H54 (cell line): ENCODE measurements around the gene NVL.

ENCODE experiments used
- DNase-seq: peaks from one replicate; pipeline ENCODE4 v3.0.0; 2011; ENCODE audit warnings: low spot score, mixed read lengths; ENCODE audit not compliant: insufficient read length
- FAIRE-seq: peaks from 3 replicates; lab custom pipeline; 2011; peaks lifted over from hg19 to GRCh38; lab: Jason Lieb, UNC
- POLR2A ChIP-seq: IDR thresholded peaks from 2 replicates; pipeline ENCODE4 v1.6.1; 2011; ENCODE audit warnings: low read depth, mild to moderate bottlenecking, low read length

The NVL gene

DNA sequence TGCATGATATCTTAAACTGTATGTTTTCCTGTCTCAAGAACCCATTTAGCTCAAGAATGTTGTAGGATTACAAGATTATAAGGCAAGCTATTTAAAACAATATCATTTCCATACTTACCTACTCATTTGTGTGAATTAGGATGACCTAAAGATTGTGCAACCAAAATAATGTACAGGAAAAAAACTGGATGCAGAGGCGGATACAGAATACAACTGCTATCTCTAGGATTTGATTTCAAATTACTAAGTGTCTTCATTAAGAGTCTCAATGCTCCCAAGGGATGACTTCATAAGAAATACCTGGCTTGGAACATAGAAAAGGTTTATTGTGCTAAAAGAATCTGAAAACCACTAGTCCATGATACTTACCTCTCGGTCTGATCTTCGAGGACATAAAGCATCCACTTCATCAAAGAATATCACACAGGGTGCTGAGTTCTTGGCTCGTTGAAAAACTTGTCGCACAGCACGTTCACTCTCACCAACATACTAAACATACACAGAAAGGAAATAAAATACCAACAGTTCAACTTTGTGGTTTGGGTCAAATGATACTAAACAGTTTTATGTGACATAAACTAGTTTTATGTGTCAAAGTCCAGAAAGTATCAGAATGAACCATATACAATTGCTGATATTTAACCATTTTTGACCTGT is 54.9 kb downstream of the NVL start:
- DNase-seq: no peak
- FAIRE-seq: peak; percentile 84
- no peak for TF ChIP-seq POLR2A

DNA sequence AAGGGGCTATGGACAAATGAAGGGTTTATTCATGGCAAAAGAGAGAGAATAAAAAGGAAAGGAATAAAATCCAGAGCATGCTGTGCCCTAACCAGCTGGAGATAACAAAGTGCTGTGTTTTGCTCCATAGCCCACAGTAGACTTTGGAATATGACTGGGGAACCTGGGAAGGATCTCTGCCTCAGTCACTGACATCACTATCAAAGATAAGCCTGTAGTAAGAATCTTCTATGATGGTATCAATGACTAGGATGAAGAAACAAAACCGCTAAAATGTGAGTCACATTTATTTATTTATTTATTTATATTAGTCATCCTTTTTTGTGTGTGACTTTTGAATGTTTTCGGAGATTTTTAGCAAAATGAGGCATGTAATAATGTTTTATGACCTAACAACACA is 56.3 kb downstream of the NVL start:
- TF ChIP-seq POLR2A: no peak
- FAIRE-seq: no peak
- peak; percentile 12 for DNase-seq

DNA sequence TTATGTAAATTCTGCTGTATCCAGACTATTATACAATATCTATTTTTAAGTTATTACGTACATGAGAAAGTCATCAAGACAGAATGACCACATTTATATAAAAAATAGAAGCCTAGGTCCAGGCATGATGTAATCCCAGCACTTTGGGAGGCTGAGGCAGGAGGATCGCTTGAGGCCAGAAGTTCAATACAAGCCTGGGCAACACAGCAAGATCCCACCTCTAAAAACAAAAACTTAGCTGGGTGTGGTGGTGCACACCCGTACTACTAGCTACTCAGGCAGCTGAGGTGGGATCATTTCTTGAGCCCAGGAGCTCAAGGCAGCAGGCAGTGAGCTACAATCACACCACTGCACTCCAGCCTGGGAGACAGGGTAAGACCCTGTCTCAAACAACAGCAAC is 58.9 kb downstream of the NVL start:
- TF ChIP-seq POLR2A: no peak
- DNase-seq (no peak), FAIRE-seq (no peak)

DNA sequence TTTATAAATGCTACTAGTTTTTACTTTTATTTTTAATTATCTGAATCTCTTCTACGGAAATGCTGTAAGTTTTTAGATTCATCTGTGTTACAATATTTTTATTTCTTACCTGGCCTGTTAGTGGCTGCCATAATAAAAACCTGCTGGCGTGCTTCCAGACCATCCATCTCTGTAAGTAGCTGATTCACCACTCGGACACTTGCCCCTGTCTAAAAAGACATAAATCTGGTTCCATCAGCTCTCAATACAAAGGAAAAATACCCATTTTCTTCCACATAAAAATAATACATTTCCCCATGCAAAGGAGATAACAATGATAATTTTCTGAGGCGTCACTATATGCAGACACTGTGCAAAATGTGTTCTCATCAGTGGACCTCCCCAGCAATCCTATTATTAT is 62.0 kb downstream of the NVL start:
- FAIRE-seq (no peak), DNase-seq (no peak)
- TF ChIP-seq POLR2A: no peak

DNA sequence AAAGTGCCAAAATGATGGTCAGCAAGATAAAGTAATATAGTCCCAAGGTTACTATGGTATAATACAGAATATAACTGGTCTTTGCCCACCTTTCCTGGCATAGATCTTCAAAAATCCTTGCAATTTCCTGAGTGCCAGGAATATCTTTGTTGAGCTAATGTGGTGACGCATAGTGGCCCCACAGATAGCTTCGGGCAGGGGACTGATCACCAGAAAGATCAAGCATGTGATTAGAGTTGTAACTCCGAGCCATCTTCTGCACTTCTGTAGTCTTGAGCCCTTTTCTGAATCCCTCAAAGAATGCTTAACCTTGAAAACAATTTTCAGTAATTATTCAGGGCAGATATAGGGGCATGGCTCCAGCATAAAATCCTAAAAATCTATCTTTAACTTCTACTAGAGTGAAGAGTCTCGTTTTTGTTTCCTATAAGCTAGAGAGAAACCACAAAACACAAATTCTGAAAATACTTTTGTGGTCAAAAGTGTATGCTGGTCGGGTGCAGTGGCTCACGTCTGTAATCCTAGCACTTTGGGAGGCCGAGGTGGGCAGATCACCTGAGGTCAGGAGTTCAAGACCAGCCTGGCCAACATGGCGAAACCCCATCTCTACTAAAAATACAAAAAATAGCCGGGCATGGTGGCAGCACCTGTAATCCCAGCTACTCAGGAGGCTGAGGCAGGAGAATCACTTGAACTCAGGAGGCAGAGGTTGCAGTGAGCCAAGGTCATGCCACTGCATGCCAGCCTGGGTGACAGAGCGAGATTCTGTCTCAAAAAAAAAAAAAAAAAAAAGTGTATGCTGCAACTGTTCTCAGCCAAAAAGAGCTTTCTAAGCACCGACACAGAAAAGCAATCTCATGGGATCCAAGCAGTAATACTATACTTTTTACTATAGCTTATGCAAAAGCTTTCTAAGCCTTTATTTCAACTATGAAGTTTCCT is 62.8 kb downstream of the NVL start:
- FAIRE-seq (no peak), DNase-seq (no peak)
- no peak for TF ChIP-seq POLR2A

DNA sequence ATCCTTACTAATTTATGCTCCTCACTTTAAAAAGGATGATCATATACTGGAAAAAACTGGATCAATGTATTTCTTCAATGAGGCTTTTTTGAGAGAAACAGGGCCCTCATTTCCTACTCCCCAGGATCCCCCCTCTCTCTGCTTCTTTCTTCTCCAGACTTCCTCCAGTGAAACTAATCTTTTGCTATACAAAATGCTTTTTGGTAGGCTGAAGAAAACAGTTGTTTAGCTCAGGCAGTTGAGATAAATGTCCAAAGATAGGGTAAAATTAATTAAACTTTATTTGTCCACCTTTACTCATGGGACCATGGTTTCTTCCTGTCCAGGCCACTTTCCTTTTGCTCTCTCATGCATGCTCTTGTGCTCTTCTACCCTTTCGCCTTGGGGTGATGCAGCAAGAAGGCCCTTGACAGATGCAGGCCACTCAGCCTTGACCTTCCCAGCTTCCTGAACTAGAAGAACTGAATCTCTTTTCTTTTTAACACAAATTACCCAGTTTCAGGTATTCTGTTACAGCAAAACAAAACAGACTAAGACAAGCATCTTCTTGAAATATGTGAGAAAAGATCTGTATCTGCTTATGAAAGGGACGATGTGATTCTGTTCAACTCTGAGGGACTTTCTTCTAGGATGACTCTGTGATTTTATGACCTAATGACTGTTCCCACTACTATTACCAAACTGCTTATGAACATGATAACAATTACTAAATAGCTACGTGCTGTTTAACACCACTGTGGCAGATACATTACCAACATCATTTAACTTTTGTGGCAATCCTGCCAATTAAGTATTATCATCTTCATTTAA is 63.7 kb downstream of the NVL start:
- FAIRE-seq: no peak
- TF ChIP-seq POLR2A: no peak
- no peak for DNase-seq

DNA sequence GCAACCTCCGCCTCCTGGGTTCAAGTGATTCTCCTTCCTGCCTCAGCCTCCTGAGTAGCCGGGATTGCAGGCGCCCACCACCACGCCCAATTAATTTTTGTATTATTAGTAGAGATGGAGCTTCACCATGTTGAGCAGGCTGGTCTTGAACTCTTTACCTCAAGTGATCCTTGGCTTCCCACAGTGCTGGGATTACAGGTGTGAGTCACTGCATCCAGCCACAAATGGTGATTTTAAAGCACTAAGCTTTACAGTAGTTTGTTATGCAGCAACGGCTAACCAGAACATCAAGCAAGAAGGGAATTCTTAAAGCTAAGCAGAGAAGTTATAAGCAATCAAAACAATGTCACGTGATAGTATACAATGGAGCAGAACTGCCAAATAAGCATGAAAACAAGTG is 65.7 kb downstream of the NVL start:
- no peak for TF ChIP-seq POLR2A
- FAIRE-seq: no peak

DNA sequence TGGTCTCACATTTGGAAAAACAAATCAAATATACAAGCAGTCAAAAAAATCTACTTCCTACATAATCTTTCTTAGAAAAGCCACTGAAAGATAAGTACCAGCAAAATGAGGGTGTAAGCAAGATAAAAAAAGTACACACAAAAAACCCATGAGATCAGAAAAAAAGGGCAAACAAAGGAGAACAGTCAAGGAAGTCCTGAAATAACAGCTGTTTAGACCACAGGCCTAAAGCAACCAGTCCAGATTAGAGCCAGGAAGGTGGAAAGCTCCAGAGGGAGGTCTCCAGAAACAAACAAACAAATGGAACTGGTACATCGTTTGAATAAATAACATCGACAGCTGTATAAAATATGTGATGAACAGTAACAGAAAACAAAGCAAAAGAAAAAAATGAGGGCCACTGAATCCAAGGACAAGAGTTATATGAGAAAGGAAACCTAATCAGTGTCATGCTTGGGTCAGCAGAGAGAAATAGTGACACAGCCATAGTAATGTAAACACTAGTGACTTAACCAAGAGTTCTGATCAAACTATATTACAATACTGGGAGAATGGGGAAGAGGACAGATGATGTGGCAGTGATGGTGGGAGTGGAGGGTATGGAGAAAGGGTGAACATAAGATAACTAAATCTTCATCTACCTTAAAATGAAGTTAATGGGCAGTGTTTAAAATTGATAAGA is 67.5 kb downstream of the NVL start:
- no peak for DNase-seq
- FAIRE-seq: no peak
- no peak for TF ChIP-seq POLR2A

More for the DNA sequence above, 65.7 kb downstream of the NVL start:
- no peak for DNase-seq

DNA sequence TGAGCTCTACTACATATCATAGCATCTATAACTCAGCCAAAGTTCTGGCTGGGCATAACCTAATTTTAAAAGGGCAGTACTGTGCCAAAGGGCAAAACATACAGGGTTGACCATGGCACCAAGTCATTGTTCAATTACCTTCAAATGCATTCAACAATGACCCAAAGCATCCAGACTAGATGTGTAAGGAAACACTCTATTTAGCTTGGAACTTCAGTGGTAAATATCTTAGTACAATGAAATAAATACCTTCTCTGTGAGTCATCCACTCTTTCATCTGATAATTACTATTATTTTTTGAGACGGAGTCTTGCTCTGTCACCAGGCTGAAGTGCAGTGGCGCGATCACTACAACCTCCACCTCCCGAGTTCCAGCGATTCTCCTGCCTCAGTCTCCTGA is 70.0 kb downstream of the NVL start:
- DNase-seq (peak; percentile 16), FAIRE-seq (no peak)
- TF ChIP-seq POLR2A: no peak

DNA sequence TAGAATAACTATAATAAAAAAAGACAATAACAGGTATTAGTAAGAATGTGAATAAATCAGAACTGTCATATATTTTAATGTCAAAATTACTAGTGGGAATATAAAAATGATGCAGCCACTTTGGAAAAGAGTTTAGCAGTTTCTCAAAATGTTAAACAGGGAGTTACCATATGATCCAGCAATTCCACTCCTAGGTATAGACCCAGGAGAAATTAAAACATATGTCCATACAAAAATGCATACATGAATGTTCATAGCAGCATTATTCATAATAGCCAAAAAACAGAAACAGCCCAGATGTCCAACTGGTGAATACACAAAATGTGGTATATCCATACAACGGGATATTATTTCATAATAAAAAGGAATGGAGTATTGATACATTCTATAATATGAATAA is 71.6 kb downstream of the NVL start:
- TF ChIP-seq POLR2A: no peak
- FAIRE-seq (no peak), DNase-seq (no peak)

DNA sequence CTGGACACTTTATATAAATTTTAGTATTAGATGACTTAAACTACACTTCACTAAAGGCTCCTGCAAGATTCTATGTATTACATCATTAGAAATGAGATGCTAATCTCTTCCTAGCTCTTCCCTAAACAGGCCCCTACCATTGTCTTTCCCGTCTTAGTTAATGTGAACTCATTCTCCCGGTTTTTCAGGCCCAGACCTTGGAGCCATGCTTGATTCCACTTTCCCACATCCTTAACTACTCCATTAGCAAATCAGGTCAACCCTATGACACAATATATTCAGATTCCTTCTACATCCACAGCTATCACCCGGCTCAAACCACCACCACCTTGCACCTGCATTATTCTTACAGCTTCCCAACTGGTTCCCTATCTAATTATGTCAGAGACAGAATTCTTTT is 73.3 kb downstream of the NVL start:
- FAIRE-seq (no peak), DNase-seq (no peak)
- TF ChIP-seq POLR2A: no peak

DNA sequence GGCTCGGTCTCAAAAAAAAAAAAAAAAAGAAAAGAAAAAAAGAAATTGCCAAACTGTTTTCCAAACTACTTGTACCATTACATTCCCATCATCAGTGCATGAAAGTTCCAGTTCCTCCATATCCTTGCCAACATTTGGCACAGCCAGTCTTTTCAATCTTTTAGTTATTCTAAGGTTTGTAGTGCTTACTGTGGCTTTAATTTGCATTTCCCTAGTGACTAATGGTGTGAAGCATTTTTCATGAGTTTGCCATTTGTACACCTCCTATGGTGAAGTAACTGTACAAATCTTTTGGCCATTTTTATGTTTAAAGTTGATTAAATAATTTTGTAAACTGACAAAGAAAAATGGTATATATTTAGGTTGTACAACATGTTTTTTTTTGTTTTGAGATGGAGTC is 76.3 kb downstream of the NVL start:
- FAIRE-seq (no peak), DNase-seq (peak; percentile 14)
- TF ChIP-seq POLR2A: no peak

DNA sequence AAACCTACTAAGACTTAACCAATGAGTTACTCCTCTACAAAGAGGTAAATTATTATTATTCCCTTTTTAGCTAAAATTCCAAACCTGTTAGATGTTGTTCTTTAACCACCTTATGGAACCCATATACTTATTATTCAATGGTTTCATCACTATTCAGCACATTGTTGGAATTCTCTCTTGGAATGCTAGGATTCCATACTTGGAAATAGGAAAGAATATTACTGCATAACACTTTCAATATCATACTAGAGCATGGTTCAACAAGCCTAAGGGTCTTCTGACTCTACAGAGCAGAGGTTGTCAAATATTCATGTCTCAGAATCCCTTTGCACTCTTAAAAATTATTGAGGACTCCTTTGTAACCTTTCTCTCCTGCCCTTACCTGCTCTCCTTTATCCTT is 77.5 kb downstream of the NVL start:
- FAIRE-seq: no peak
- TF ChIP-seq POLR2A: no peak

More for the DNA sequence above, 77.5 kb downstream of the NVL start:
- no peak for DNase-seq
